HL-60 (cell line): ENCODE data around the gene RXRG.

Experiments
- DNase-seq, 2 experiments: peaks; one replicate each; pipeline ENCODE4 v3.0.0-alpha.2; 2010 to 2020; ENCODE audit warnings: low read depth in 1 of 2, low spot score in 1 of 2
- H3K27ac ChIP-seq: fragments of 250-450 bp; sonication (Bioruptor Pico); replicated peaks from 2 replicates; pipeline ENCODE4 v1.5.1; 2020; ENCODE audit warnings: mild to moderate bottlenecking, moderate library complexity
- H3K27me3 ChIP-seq: fragments of 250-450 bp; sonication (Bioruptor Pico); 2 replicates; pipeline ENCODE4 v1.5.1; 2021; ENCODE audit warnings: mild to moderate bottlenecking, moderate library complexity; ENCODE audit not compliant: insufficient read depth, poor library complexity, severe bottlenecking
- H3K4me3 ChIP-seq: replicated peaks from 2 replicates; pipeline ENCODE4 v1.5.1; 2011; ENCODE audit warnings: mild to moderate bottlenecking, control low read depth, low read length; ENCODE audit not compliant: insufficient read depth
- GABPA ChIP-seq: IDR thresholded peaks from 2 replicates; pipeline ENCODE4 v1.6.1; 2012; ENCODE audit warnings: low read depth
- POLR2AphosphoS5 ChIP-seq: IDR thresholded peaks from 2 replicates; pipeline ENCODE4 v1.6.1; 2012; ENCODE audit warnings: low read depth
- SPI1 ChIP-seq: IDR thresholded peaks from 2 replicates; pipeline ENCODE4 v1.6.1; 2012; ENCODE audit warnings: low read depth, mild to moderate bottlenecking, borderline replicate concordance
- TF ChIP-seq, protein P1 (sequence below): IDR thresholded peaks from one replicate; pipeline ENCODE4 v1.5.1; 2011; ENCODE audit warnings: low read length, control low read depth, inconsistent platforms; ENCODE audit not compliant: insufficient read depth
- TF ChIP-seq, protein P2 (sequence below): IDR thresholded peaks from 2 replicates; pipeline ENCODE4 v1.6.1; 2012; ENCODE audit warnings: low read depth; ENCODE audit not compliant: insufficient replicate concordance

RXRG gene

DNA sequence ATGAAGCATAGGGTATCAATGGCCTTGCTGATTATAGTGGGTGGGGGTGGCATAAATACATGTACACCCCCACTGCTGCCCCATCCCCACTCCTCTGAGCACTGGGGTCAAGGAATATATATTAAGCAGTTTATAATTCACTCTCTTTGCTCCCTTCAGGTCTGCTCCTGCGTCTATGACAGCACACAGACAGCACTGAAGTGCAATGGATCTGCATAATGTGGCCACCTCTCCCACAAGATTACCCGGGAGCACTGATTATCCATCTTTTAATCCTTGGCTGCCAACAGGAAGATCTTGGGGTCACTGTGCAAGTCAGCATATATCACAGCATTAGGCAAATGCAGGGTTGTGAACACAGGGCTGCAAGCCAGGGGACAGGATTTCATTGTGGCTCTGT, 19.3 kb downstream of the RXRG start:
- TF ChIP-seq GABPA (no peak), SPI1 (no peak), POLR2AphosphoS5 (no peak)
- TF ChIP-seq, protein P1, sequence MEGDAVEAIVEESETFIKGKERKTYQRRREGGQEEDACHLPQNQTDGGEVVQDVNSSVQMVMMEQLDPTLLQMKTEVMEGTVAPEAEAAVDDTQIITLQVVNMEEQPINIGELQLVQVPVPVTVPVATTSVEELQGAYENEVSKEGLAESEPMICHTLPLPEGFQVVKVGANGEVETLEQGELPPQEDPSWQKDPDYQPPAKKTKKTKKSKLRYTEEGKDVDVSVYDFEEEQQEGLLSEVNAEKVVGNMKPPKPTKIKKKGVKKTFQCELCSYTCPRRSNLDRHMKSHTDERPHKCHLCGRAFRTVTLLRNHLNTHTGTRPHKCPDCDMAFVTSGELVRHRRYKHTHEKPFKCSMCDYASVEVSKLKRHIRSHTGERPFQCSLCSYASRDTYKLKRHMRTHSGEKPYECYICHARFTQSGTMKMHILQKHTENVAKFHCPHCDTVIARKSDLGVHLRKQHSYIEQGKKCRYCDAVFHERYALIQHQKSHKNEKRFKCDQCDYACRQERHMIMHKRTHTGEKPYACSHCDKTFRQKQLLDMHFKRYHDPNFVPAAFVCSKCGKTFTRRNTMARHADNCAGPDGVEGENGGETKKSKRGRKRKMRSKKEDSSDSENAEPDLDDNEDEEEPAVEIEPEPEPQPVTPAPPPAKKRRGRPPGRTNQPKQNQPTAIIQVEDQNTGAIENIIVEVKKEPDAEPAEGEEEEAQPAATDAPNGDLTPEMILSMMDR, result no peak
- TF ChIP-seq, protein P2, sequence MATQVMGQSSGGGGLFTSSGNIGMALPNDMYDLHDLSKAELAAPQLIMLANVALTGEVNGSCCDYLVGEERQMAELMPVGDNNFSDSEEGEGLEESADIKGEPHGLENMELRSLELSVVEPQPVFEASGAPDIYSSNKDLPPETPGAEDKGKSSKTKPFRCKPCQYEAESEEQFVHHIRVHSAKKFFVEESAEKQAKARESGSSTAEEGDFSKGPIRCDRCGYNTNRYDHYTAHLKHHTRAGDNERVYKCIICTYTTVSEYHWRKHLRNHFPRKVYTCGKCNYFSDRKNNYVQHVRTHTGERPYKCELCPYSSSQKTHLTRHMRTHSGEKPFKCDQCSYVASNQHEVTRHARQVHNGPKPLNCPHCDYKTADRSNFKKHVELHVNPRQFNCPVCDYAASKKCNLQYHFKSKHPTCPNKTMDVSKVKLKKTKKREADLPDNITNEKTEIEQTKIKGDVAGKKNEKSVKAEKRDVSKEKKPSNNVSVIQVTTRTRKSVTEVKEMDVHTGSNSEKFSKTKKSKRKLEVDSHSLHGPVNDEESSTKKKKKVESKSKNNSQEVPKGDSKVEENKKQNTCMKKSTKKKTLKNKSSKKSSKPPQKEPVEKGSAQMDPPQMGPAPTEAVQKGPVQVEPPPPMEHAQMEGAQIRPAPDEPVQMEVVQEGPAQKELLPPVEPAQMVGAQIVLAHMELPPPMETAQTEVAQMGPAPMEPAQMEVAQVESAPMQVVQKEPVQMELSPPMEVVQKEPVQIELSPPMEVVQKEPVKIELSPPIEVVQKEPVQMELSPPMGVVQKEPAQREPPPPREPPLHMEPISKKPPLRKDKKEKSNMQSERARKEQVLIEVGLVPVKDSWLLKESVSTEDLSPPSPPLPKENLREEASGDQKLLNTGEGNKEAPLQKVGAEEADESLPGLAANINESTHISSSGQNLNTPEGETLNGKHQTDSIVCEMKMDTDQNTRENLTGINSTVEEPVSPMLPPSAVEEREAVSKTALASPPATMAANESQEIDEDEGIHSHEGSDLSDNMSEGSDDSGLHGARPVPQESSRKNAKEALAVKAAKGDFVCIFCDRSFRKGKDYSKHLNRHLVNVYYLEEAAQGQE, result no peak
- H3K27ac ChIP-seq, result no peak overlapping the region
- no peak overlapping the region for H3K4me3 ChIP-seq
- DNase-seq, result no peak
- H3K27me3 ChIP-seq, result peaks cover 2% of the 10 kb centered on the region

DNA sequence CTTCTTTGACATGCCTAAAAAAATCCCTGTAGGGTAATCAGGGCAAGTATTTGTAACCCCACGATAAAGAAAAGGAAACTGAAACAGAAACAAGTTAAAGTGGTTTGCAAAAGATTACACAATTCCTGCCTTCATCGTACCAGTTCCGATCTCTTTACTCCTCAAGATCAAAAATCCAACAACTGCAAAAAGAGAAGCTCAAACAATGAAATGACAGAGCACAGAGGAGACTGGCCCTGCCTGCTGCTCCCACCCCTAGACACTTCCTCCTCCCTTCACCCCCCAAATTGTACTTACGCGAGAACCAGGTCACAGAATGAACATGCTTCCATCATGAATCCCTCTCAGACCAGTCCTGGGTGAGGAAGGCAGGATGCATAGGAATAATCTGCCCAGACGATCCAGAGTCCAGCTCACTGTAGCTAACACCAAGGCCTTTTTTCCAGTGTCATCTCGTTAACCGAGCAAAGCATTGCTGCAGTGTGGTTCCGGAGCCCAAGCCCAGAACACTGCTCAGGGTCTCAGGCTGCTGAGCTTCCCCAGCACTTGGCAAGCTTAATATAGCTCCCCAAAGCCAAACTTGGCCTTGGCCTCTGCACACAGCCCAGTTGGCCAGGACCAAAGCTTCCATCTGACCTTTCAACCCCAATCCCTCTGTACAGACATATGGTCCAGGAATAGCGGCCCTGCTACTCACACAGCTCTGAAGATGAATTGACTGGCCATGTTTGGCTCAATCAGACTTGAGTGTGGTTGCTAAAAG, 20.3 kb downstream of the RXRG start:
- H3K27ac ChIP-seq, result no peak overlapping the region
- no peak for TF ChIP-seq GABPA
- TF ChIP-seq, protein P2, result no peak
- TF ChIP-seq, protein P1, result no peak
- no peak for TF ChIP-seq POLR2AphosphoS5
- no peak for TF ChIP-seq SPI1
- peaks cover 2% of the 10 kb centered on the region for H3K27me3 ChIP-seq
- peak; percentile 2 to 8 for DNase-seq
- H3K4me3 ChIP-seq, result no peak overlapping the region

DNA sequence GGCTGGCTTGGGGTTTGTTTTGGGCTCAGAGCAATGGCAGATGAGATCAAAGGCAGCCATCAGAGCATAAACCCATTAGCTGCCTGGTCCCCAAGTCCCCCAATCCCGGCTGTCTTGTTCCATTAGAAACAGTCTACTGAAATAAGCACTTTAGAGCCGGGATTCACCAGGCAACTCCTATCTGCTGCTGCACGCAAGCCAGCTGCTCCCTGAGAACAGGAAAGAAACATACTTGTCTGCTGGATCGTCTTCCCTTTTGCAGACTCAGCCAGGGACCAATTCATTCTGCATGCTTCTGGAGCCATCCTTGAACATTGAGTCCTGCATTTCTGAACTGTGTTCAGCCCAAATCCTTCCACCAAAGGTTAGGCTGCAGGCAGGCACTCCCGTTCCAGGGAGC, 21.8 kb downstream of the RXRG start:
- TF ChIP-seq, protein P1, result no peak
- no peak for TF ChIP-seq SPI1
- TF ChIP-seq, protein P2, result no peak
- no peak for TF ChIP-seq GABPA
- no peak for TF ChIP-seq POLR2AphosphoS5
- Histone ChIP-seq H3K27ac (no peak overlapping the region), H3K27me3 (peaks cover 2% of the 10 kb centered on the region), H3K4me3 (no peak overlapping the region)
- DNase-seq, result no peak
